Activated CD8-positive, alpha-beta T cell treated with anti-CD3 and anti-CD28 coated beads for 36 hours (primary cell): ENCODE data around the gene GJB2. TPM values are rescaled to one million over a fixed set of nuclear protein-coding genes. Genes with fewer than 3 reads are reported as not detected.
A peak's percentile ranks its signal among the peaks of the same experiment; 100 is the strongest.

Experiments
- ATAC-seq: fragments of 200-7000 bp; cut with Tn5 transposase; one replicate; pipeline ENCODE4 v1.10.0; 2021; ENCODE audit warnings: mild to moderate bottlenecking, moderate library complexity
- CTCF ChIA-PET: fragments of 350-600 bp; sonication (Branson Sonifier 250); formaldehyde crosslinking; loops from one replicate; lab custom pipeline; 2021; ENCODE audit warnings: antibody characterized with exemption; lab: Charles Lee
- POLR2A ChIA-PET: fragments of 350-600 bp; sonication (Branson Sonifier 250); formaldehyde crosslinking; loops from one replicate; lab custom pipeline; 2021; ENCODE audit warnings: antibody characterized with exemption; lab: Charles Lee
- DNase-seq: peaks from one replicate; pipeline ENCODE4 v3.0.0-alpha.2; 2020
- H3K27ac Mint-ChIP-seq: one replicate; pipeline ENCODE4 v1.8.0; 2021; ENCODE audit warnings: mild to moderate bottlenecking, mixed read lengths
- H3K27me3 Mint-ChIP-seq: one replicate; pipeline ENCODE4 v1.8.0; 2021; ENCODE audit warnings: mixed read lengths
- H3K36me3 Mint-ChIP-seq: one replicate; pipeline ENCODE4 v1.8.0; 2021; ENCODE audit warnings: low read depth, mixed read lengths
- H3K4me1 Mint-ChIP-seq: one replicate; pipeline ENCODE4 v1.8.0; 2021; ENCODE audit warnings: low read depth, mixed read lengths
- H3K4me3 Mint-ChIP-seq: one replicate; pipeline ENCODE4 v1.8.0; 2021; ENCODE audit warnings: mild to moderate bottlenecking, moderate library complexity, mixed read lengths
- H3K9me3 Mint-ChIP-seq: one replicate; pipeline ENCODE4 v1.8.0; 2021; ENCODE audit warnings: mixed read lengths
- CTCF ChIP-seq: fragments of 200-600 bp; IDR thresholded peaks from one replicate; pipeline ENCODE4 v1.8.0; 2022; ENCODE audit warnings: antibody characterized with exemption, mild to moderate bottlenecking
- intact Hi-C: fragments of 100-400 bp; cut with micrococcal nuclease; formaldehyde crosslinking; loops from one replicate; pipeline ENCODE4 v1.10.0; 2022
- total RNA-seq, 2 experiments: library from RNA; stranded (reverse); gene quantifications; one replicate each; pipeline ENCODE4 v1.2.3, GENCODE V29; 2021

Gene GJB2
- total RNA-seq, 2 experiments from 2014 or later: 0.83 to 1.1 TPM

GRCh38 chr13:20171364-20171763 is 21.4 kb downstream of the GJB2 start:
- no peak for TF ChIP-seq CTCF
- CTCF ChIA-PET: interaction anchor here (1.6 kb wide), 1 partner anchor 8 kb away, joined by 3 read pairs; no protein-coding TSS in a partner anchor
- H3K4me3 Mint-ChIP-seq: no peak overlapping the region
- POLR2A ChIA-PET: no interaction called here
- H3K27ac Mint-ChIP-seq: no peak overlapping the region
- H3K27me3 Mint-ChIP-seq: peaks cover 53% of the 10 kb centered on the region
- no peak for DNase-seq
- intact Hi-C loops: no loop called here
- no peaks in the 10 kb centered on the region for H3K9me3 Mint-ChIP-seq
- ATAC-seq: no peak
- H3K4me1 Mint-ChIP-seq: peaks cover 31% of the 10 kb centered on the region
- no peaks in the 10 kb centered on the region for H3K36me3 Mint-ChIP-seq

GRCh38 chr13:20170921-20171320 is 21.8 kb downstream of the GJB2 start:
- intact Hi-C loops: no loop called here
- CTCF ChIA-PET: interaction anchor here (0.6 to 1.6 kb wide), 2 partner anchors 8 to 13 kb away, joined by 3 read pairs; no protein-coding TSS in a partner anchor
- DNase-seq (no peak), ATAC-seq (no peak)
- no peaks in the 10 kb centered on the region for H3K9me3 Mint-ChIP-seq
- H3K4me3 Mint-ChIP-seq: no peak overlapping the region
- peaks cover 52% of the 10 kb centered on the region for H3K27me3 Mint-ChIP-seq
- no peaks in the 10 kb centered on the region for H3K36me3 Mint-ChIP-seq
- H3K4me1 Mint-ChIP-seq: peaks cover 31% of the 10 kb centered on the region
- TF ChIP-seq CTCF: no peak
- POLR2A ChIA-PET: no interaction called here
- no peak overlapping the region for H3K27ac Mint-ChIP-seq

- Mint-ChIP-seq H3K4me1 (peaks cover 10% of the 10 kb centered on the region), H3K9me3 (no peaks in the 10 kb centered on the region), H3K27me3 (peaks cover 43% of the 10 kb centered on the region), H3K36me3 (no peaks in the 10 kb centered on the region), H3K27ac (no peak overlapping the region), H3K4me3 (no peak overlapping the region)
- ATAC-seq (no peak), DNase-seq (no peak)
- ChIA-PET POLR2A (no interaction called here), CTCF (interaction anchor here (0.7 to 1.0 kb wide), 3 partner anchors 11 to 40 kb away, joined by 3 to 4 read pairs (median 3); no protein-coding TSS in a partner anchor)
- intact Hi-C loops: loop anchor here (10.0 kb wide), 1 partner anchor 184 kb away; no protein-coding TSS in a partner anchor
- TF ChIP-seq CTCF: no peak
These were observed 24.3 kb downstream of the GJB2 start for GRCh38 chr13:20168396-20168795.

- no peak overlapping the region for H3K4me3 Mint-ChIP-seq
- H3K9me3 Mint-ChIP-seq: no peaks in the 10 kb centered on the region
- no peaks in the 10 kb centered on the region for H3K36me3 Mint-ChIP-seq
- no peak overlapping the region for H3K27ac Mint-ChIP-seq
- POLR2A ChIA-PET: no interaction called here
- ATAC-seq (no peak), DNase-seq (no peak)
- CTCF ChIA-PET: interaction anchor here (1.2 to 1.3 kb wide), 2 partner anchors 17 to 68 kb away, joined by 3 read pairs; no protein-coding TSS in a partner anchor
- peaks cover 10% of the 10 kb centered on the region for H3K4me1 Mint-ChIP-seq
- H3K27me3 Mint-ChIP-seq: peaks cover 32% of the 10 kb centered on the region
- no peak for TF ChIP-seq CTCF
- intact Hi-C loops: loop anchor here (10.0 kb wide), 1 partner anchor 181 kb away; no protein-coding TSS in a partner anchor
These were observed 27.1 kb downstream of the GJB2 start for GRCh38 chr13:20165417-20166257.

GRCh38 chr13:20161951-20162300 is 30.8 kb downstream of the GJB2 start:
- no peaks in the 10 kb centered on the region for H3K9me3 Mint-ChIP-seq
- CTCF ChIA-PET: interaction anchor here (0.6 to 2.8 kb wide), 8 partner anchors 10 to 235 kb away, joined by 3 to 14 read pairs (median 5); no protein-coding TSS in a partner anchor
- H3K36me3 Mint-ChIP-seq: no peaks in the 10 kb centered on the region
- peaks cover 12% of the 10 kb centered on the region for H3K4me1 Mint-ChIP-seq
- no peak for ATAC-seq
- intact Hi-C loops: loop anchor here (5.0 to 10.0 kb wide), 2 partner anchors 35 to 177 kb away; no protein-coding TSS in a partner anchor
- POLR2A ChIA-PET: interaction anchor here (0.6 to 1.4 kb wide), 2 partner anchors 19 to 165 kb away, joined by 3 read pairs; no protein-coding TSS in a partner anchor
- H3K4me3 Mint-ChIP-seq: peak overlapping the region; percentile 75
- no peak for TF ChIP-seq CTCF
- no peak overlapping the region for H3K27ac Mint-ChIP-seq
- DNase-seq: no peak
- H3K27me3 Mint-ChIP-seq: peaks cover 33% of the 10 kb centered on the region
